Right atrium auricular region (tissue), 2 donors: Measurements from ENCODE around the gene CYTH1. TPM values are rescaled to one million over a fixed set of nuclear protein-coding genes. Genes with fewer than 3 reads are reported as not detected.

ENCODE experiments used
- DNase-seq: peaks from one replicate; pipeline ENCODE4 v3.0.0-alpha.2; 2019; ENCODE audit warnings: low spot score
- H3K27ac ChIP-seq, 2 donors: fragments of 200-600 bp; sonication (generic); 1 replicate in 1 of 2; 2 replicates in 1 of 2; pipeline ENCODE4 v1.5.1; 2016 to 2019
- H3K27me3 ChIP-seq, 2 donors: fragments of 200-600 bp; sonication (generic); one replicate each; pipeline versions ENCODE4 v1.5.1 to v1.6.0; 2017 to 2019
- H3K36me3 ChIP-seq: fragments of 200-600 bp; sonication (generic); one replicate; pipeline ENCODE4 v1.5.1; 2016
- H3K4me1 ChIP-seq, 2 donors: fragments of 200-600 bp; sonication (generic); one replicate each; pipeline versions ENCODE4 v1.5.1 to v1.6.0; 2017 to 2019
- H3K4me3 ChIP-seq, 2 donors: fragments of 200-600 bp; sonication (generic); 1 replicate in 1 of 2; 2 replicates in 1 of 2; pipeline ENCODE4 v1.5.1; 2017 to 2019; ENCODE audit warnings: mild to moderate bottlenecking in 1 of 2, moderate library complexity in 1 of 2
- H3K9me3 ChIP-seq, 2 donors: fragments of 200-600 bp; sonication (generic); one replicate each; pipeline ENCODE4 v1.5.1; 2019
- CTCF ChIP-seq, 2 donors: fragments of 200-600 bp; sonication (generic); IDR thresholded peaks; one replicate each; pipeline ENCODE4 v1.5.1; 2019; ENCODE audit warnings: antibody characterized with exemption in 2 of 2
- total RNA-seq, 2 donors: library from RNA; depleted of rRNA; stranded (reverse); fragments of >200 nt; gene quantifications; one replicate each; pipeline ENCODE4 v1.1.0, GENCODE V29; 2016

Gene CYTH1
- total RNA-seq, 2 donors from 2014 or later = 23.8 to 31.0 TPM

DNA sequence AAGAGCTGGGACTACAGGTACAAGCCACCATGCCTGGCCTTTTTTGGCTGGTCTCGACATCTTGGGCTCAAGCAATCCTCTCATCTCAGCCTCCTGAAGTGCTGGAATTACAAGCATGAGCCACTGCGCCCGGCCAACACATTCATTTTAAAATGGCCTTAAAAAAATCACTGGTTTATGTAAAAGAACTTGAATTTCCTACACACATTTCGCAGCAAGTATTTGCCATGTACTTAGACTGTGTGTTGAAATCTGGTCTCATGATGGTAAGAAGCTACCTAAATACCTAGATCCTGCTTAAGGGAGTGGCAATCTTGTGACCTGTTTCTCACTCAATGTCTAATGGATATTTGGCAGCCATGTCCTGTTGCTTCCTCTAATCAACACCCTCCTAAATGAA is 8.5 kb upstream of the CYTH1 start:
- peaks cover 0 to 42% of the 10 kb centered on the region in 2 donors for H3K4me1 ChIP-seq
- H3K4me3 ChIP-seq = no peak overlapping the region
- H3K36me3 ChIP-seq = peaks cover 9% of the 10 kb centered on the region
- TF ChIP-seq CTCF (IDR thresholded peaks at IDR 0.05) = no peak
- no peak for DNase-seq
- H3K27me3 ChIP-seq = no peaks in the 10 kb centered on the region
- H3K9me3 ChIP-seq = no peaks in the 10 kb centered on the region
- no peak overlapping the region for H3K27ac ChIP-seq

- Histone ChIP-seq H3K36me3 (peaks cover under 1% of the 10 kb centered on the region), H3K4me1 (peaks cover 0 to 42% of the 10 kb centered on the region in 2 donors), H3K27ac (peak overlapping the region; percentile 8 to 27), H3K27me3 (no peaks in the 10 kb centered on the region), H3K4me3 (no peak overlapping the region), H3K9me3 (no peaks in the 10 kb centered on the region)
- TF ChIP-seq CTCF (IDR thresholded peaks at IDR 0.05) = no peak
- DNase-seq = peak; percentile 87
These were observed 7.6 kb upstream of the CYTH1 start for GRCh38 chr17:78789663-78790181.

- H3K4me3 ChIP-seq = no peak overlapping the region
- TF ChIP-seq CTCF (IDR thresholded peaks at IDR 0.05) = no peak
- DNase-seq = no peak
- no peaks in the 10 kb centered on the region for H3K36me3 ChIP-seq
- no peaks in the 10 kb centered on the region for H3K9me3 ChIP-seq
- H3K27ac ChIP-seq = peak overlapping the region; percentile 8 to 27
- H3K4me1 ChIP-seq = peaks cover 0 to 40% of the 10 kb centered on the region in 2 donors
- no peaks in the 10 kb centered on the region for H3K27me3 ChIP-seq
These were observed 7.1 kb upstream of the CYTH1 start for GRCh38 chr17:78789149-78789662.

DNA sequence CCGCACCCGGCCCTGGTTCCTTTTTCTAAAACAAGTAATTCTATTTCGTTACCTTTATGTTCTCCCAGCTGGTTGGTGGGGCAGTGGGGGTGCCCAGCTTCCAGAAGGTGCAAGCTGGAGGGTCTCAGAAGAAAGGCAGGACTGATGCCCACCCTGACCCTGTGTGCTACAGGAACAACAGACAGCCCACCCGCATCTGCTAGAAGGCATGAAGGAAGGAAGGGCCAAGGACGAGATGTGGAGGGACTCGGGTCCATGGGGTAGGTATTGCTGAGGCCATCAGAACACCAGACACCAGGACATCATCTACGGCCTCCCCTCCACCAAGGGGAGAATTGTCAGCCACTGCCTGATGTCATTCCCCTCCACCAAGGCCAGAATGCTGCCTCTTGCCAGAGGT is 6.4 kb upstream of the CYTH1 start:
- Histone ChIP-seq H3K4me3 (no peak overlapping the region), H3K4me1 (peaks cover 0 to 37% of the 10 kb centered on the region in 2 donors), H3K27ac (no peak overlapping the region), H3K9me3 (no peaks in the 10 kb centered on the region), H3K27me3 (no peaks in the 10 kb centered on the region), H3K36me3 (no peaks in the 10 kb centered on the region)
- TF ChIP-seq CTCF (IDR thresholded peaks at IDR 0.05) = no peak
- no peak for DNase-seq

DNA sequence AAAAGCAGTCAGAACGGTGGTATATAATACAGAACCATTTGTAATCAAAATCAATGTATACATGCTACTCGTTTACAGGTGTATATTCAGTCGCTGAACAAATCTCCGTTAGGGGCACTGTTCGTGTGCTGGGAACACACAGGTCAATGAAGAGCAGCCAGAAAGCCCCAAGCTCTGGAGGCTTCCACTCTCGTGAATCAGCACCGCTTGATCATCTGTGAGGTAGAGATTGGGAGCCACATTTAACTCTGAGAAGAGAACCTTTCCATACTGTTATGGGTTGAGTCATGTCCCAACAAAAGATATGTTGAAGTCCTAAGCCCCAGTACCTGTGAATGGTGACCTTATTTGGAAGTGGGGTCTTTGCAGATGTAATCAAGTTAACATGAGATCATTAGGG is 5.4 kb upstream of the CYTH1 start:
- no peak for DNase-seq
- Histone ChIP-seq H3K36me3 (no peaks in the 10 kb centered on the region), H3K4me3 (no peak overlapping the region), H3K27ac (no peak overlapping the region), H3K9me3 (no peaks in the 10 kb centered on the region), H3K27me3 (no peaks in the 10 kb centered on the region), H3K4me1 (peaks cover 0 to 44% of the 10 kb centered on the region in 2 donors)
- no peak for TF ChIP-seq CTCF (IDR thresholded peaks at IDR 0.05)

- TF ChIP-seq CTCF (IDR thresholded peaks at IDR 0.05) = no peak
- Histone ChIP-seq H3K4me1 (peaks cover 0 to 30% of the 10 kb centered on the region in 2 donors), H3K27me3 (no peaks in the 10 kb centered on the region), H3K36me3 (no peaks in the 10 kb centered on the region), H3K4me3 (no peak overlapping the region), H3K9me3 (no peaks in the 10 kb centered on the region), H3K27ac (no peak overlapping the region)
- DNase-seq = no peak
These were observed 3.6 kb upstream of the CYTH1 start for GRCh38 chr17:78785663-78786057.
